Stimulated activated CD4-positive, alpha-beta T cell treated with anti-CD3 and anti-CD28 coated beads, Interleukin-1b, Interleukin-23, amount 100 ng/mL, for 4 hours (primary cell): ENCODE results near the gene ELN.
"Not testable (repeated sequence)": the region's sequence is repeated elsewhere in the genome, so short reads cannot be mapped to it uniquely, and the experiment has no call there.

Source experiments
- DNase-seq, 2 donors: peaks; one replicate each; pipeline ENCODE4 v3.0.0-alpha.2; 2020; ENCODE audit warnings: low read depth in 2 of 2

Gene ELN

DNA sequence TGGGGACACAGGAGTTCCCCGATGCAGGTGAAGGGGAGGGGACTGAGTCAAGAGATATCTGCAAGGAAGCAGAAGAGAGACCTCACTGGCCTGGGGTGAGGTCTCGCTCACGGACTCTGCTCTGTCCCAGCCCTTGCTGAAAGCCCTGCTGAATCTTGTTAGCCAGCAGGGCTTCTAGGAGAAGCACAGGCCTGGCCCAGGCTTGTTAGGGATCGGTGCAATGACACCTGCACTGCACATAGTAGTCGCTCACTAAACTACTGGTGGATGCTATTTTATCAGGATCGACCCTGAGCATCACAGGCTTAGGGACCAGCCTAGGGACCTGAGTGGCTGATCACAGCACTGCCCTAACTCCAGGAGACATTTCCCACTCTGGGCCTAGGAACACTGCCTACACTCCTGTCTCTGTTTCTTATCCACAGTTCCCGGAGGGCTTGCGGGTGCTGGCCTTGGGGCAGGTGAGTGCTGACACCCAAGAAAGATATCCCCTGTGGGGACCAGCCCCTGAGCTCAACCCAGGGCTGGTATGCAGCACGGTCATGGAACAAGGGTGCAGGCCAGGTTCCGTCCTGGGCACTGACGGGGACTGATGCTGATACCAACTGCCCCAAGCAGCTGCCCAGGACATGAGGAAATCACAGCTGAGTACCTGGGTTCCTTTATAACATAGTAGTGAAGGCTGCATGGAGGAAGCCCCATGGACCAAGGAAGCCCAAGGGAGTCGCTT lies 13.0 kb downstream of the ELN start:
- DNase-seq: no peak

DNA sequence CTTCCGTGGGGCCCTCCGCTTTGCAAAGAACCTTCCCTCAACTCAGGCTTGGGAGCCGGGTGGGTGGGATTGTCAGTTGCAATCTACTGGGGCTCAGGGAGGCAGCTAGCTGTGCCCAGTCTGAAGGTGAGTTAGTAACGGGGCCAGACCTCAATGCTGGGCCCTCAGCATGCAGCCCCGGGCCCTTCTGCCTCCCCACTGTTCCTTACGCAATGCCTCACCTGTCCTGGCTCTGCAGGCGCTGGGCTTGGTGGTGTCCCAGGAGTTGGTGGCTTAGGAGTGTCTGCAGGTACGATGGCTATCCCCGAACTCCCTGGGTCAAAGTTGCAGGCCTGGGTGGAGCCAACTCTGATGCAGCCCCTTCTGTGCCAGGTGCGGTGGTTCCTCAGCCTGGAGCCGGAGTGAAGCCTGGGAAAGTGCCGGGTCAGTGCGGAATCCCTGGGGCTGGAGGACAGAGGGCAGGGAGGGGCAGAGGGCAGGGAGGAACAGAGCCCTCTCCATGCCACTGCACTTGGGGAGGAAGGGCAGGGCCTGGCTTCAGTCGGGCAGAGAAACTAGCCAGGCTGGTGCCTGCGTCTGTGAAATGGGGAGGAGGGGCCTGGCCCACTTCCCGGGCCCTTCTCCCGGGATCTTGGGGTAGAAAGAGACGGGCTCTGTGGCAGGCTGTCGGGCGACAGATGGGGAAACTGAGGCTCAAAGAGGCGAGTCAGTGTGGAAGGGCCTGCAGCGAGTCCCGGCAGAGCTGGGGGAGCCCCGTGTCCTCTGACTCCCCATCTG lies 15.0 kb downstream of the ELN start:
- DNase-seq: no peak

DNA sequence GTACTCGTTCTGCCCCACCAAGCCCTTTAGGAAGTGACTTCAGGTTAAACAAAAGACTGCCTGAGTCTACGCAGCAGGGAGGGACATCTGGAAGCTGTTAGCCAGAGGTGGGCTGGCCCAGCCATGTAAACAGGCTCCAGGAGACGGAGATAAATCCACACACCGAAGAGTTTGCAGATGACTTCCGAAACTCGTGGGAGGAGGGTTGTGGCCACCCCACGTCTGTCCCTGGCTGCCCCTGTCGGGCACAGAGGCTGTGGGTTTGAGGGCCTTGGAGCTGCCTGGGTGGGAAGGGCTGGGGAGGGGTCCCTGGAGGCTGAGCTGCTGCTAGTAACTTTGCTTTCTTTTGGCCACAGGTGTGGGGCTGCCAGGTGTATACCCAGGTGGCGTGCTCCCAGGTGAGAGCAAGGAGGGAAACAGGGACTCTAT lies 15.6 kb downstream of the ELN start:
- no peak for DNase-seq

DNA sequence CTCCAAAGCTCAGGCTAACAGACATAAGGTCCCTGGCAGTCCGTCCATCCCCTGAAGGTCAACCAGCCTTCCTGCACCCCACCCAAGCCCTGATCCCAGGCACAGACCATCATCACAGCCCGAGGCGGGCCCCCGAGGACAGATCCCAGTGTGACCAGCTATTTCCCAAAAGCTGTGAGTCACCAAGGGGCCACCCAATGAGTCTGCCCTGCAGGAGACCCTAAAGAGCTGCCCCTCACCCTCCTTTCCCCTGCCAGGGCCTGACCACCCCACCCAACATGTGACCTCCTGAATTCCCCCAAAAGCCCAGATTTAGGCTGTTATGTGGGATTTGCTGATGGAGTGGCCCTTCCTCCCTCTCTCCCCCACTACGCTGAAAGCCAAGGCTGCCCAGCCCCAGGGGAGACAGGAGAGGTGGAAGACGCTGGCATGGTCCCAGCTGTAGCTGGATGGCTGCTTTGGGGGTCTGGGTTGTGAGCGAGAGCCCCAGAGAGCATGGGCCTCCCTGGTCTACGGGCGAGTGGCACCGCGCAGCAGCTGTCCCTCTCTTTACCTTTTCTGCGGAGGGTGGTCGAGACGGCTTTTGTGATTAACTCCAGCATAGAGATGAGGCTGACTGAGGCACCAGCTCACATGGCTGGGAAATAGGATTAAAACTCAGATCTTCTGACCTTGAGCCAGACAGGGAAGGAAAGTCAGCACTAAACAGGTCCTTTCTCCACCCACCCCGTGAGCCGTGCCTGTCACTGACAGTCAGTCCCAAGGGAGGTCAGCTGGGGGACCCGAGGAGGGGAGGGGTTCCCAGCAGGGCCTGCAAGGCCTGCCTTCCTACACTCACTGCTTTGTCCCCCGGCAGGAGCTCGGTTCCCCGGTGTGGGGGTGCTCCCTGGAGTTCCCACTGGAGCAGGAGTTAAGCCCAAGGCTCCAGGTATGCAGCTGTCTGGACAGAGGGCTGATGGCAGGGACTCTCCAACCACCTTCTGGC lies 16.7 kb downstream of the ELN start:
- DNase-seq: no peak

DNA sequence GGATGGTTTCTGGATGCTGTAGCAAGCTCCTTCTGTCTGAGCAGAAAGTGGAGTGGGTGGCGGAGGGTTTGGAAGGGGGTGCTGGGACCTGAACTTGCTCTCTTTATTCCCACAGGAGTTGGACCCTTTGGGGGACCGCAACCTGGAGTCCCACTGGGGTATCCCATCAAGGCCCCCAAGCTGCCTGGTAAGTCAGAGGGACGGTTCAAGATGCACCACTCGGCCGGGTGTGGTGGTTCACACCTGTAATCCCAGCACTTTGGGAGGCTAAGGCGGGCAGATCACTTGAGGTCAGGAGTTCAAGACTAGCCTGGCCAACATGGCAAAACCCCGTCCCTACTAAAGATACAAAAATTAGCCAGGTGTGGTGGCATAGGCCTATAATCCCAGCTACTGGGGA lies 18.6 kb downstream of the ELN start:
- not testable (repeated sequence) for DNase-seq

DNA sequence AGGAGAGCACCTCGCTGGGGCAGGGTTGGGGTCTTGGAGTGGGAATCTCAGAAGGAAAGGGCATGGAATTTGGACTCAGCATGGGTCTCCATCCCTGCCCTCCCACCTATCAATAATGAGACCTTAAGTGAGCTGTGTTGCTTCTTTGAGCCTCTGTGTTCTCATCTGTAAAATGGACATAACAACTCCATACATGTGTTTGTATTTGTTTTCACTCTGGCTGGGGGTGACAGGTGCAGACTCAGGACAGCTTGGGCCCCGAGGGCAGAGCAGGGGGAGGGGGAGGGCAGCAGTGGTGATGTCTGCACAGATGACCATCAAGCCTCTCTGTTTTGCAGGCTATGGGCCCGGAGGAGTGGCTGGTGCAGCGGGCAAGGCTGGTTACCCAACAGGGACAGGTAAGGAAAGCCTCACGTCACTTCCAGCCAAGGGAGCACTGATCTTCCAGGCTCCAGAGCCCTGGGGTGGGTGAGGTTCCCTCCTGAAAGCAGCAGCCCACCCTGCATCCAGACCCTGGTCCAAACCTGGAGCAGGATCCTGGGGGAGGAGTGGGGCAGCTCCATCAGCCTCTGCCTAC lies 19.9 kb downstream of the ELN start:
- no peak for DNase-seq

DNA sequence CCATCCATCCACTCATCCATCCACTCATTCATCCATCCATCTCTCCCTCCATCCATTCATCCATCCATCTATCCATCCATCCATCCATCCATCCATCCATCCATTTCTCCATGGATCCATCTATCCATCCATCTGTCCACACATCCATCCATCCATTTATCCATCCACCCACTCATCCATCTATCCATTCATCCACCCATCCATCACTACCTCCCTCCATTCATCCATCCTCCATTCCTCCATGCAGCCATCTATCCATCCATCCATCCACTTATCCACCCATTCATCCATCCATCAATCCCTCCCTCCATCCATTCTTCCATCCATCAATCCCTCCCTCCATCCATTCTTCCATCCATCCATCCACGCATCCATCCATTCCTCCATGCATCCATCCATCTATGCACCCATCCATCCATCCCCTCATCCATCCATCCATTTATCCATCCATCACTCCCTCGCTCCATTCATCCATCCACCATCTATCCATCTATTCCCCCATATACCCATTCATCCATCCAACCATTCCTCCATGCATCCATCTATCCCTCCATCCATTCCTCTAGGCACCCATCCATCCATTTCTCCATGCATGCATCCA lies 21.1 kb downstream of the ELN start:
- DNase-seq: no peak

DNA sequence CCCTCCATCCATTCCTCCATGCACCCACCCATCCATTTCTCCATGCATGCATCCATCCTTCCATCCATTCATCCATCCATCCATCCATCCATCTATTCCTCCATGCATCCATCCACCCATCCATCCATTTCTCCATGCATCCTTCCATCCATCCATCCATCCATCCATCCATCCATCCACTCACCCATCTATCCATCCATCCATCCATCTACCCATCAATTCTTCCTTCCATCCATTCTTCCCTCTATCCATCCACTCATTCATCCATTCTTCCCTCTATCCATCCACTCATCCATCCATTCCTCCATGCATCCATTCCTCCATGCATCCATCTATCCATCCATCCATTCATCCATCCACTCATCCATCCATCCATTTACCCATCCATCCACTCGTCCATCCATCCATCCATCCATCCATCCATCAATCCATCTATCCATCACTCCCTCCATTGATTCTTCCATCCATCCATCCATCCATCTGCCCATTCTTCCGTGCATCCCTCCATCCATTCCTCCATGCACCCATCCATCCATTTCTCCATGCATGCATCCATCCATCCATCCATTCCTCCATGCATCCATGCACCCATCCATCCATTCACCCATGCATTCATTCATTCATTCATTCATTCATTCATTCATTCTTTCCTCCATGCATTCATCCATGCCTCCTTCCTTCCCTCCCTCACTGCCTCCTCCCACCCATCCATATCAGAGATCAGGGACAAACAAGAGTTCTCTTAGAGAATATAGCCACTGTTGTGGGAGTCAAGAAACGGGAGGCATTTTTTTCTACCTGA lies 22.2 kb downstream of the ELN start:
- no peak for DNase-seq

DNA sequence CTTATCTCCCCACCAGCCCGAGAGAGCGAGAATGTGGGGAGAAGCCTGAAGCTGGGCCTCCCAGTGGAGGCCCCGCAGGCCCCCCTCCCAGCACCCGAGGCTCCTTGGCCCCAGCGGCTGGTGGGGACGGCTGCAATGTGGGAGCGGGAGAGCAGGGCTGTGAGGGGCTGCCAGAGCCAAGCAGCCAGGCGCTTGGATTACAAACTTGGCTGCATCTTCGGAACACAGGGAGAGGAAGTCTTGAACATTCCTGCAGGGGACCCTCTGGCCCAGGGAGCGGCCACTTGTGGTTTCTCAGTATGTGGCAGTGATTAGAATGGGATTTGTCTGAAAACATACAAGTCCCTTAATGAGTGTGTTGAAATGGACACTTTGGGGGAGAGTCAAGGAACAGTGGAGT lies 23.2 kb downstream of the ELN start:
- DNase-seq: no peak

DNA sequence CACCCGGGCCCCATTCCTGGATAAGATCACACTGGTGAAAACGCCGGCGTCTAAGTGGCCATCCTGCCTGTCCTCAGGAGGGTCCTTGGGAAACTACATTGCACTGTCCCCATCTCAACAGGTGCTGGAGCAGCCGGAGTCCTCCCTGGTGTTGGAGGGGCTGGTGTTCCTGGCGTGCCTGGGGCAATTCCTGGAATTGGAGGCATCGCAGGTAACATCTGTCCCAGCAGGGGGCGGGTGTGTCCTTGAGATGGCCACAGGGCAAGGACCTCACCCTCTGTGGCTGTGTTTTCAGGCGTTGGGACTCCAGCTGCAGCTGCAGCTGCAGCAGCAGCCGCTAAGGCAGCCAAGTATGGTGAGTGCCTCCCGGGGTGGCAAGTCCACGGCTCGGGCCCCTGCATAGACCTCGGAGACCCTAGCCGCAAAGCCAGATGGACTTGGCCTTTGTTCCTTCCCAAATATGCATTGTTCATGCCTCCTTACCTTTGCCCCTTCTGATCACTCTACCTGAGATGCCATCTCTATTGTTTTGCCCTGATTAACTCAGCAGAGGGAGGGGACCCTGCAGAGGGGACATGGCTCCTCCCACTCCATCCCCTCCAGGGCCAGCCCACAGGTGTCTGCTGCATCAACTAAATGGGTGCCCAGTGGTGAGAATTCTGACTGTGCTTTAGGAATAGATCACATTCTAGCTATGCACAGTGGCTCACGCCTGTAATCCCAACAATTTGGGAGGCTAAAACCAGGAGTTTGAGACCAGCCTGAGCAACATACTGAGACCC lies 23.8 kb downstream of the ELN start:
- DNase-seq: no peak

DNA sequence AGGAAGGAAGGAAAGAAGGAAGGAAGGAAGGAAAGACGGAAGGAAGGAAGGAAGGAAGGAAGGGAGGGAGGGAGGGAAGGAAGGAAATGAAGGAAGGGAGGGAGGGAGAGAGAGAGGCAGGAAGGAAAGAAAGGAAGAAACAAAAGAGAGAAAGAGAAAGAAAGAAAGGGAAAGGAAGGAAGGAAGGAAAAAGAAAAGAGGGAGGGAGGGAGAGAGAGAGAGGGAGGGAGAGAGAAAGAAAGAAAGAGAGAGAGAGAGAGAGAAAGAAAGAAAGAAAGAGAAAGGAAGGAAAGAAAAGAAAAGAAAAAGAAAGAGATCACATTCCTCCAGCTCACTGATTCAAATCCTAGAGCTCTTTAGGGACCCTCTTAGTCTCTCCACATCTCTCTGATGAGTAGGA lies 24.7 kb downstream of the ELN start:
- no peak for DNase-seq

DNA sequence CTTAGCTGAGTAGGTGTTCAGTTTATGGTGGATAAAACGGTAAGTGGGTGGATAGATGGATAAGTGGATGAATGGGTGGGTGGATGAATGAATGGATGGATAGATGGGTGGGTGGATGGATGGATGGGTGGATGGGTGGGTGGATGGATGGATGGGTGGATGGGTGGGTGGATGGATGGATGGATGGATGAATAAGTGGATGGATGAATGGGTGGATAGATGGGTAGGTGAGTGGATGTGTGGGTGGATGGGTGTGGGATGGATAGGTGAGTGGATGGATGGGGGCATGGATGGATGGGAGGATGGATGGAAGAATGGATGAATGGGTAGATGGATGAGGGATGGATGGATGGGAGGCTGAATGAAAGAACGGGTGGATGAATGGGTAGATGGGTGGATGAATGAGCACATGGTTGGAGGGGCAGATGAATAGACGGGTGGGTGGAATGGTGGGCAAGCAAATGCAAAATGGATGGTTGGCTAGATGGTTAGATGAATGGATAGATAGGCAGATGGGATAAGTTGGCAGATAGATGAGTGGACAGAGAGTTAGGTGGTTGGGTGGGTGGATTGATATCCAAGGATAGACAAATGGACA lies 25.7 kb downstream of the ELN start:
- no peak for DNase-seq

DNA sequence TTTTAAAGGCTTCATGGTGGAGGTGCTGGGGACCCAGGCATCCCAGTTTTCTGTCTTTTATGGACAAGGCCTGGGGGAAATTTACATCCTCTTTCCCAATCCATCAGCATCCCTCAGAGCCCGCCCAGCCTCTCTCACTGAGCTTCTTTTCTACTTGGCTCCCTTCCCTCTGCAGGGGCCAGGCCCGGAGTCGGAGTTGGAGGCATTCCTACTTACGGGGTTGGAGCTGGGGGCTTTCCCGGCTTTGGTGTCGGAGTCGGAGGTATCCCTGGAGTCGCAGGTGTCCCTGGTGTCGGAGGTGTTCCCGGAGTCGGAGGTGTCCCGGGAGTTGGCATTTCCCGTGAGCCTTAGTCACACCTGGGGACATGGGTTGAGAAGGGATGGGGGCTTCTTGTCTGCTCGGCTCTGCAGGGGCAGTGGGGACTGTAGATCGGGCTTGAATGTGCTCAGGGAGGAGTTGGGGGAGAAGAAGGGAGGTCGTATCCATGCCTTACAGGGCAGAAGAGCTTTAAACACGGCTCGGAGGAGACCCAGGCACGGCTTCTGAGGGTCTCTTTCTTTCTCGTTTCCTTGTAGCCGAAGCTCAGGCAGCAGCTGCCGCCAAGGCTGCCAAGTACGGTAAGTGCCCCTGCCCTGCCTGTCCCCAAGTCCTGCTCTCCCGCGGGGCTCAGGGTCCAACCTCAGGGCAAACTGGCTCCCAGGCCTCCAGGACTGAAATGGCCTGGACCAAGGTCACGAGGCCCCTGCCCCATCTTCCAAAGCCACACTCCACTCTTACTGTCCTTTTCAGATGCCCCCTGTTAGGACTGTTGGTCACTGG lies 28.3 kb downstream of the ELN start:
- no peak for DNase-seq

DNA sequence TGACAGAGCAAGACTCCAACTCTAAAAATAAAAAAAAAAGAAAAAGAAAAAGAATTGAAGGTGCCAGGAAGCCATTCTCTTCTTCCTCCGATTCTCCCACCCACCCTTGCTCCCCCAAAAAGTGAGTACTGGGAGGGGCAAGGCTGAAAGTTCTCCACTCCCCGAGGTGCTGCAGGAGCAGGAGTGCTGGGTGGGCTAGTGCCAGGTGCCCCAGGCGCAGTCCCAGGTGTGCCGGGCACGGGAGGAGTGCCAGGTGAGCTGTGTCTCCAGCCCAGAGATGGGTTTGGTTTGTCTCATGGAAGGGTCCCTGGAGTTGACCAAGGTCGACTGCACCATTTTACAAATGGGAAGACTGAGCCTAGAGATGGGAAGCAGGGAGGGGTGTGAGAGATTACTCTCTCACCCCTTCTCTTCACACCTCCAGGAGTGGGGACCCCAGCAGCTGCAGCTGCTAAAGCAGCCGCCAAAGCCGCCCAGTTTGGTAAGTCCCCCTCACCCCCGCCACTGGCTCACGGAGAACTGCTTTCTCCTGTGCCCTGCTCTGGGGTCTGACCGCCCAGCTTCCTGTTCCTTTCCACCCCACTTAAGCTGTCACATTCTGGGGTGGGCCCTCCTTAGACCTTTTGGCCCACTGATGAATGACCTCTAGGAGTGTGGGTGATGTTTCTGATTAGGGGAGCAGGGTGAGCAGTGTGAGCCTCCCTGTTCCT lies 29.4 kb downstream of the ELN start:
- DNase-seq: no peak

DNA sequence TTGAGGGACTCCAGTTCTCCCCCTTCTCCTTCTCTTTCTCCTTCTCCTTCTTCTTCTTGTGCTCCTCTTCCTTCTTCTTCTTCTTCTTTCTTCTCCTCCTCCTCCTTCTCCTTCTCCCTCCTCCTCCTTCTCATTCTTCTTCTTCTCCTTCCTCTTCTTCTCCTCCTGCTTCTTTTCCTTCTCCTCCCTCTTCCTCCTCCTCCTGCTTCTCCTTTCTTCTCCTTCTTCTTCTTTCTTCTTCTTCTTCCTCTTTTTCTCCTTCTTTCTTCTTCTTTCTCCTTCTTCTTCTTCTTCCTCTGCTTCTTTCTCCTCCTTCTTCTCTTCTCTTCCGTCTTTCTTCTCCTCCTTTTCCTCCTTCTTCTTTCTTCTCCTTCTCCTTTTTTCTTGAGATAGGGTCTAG lies 30.0 kb downstream of the ELN start:
- DNase-seq: no peak

DNA sequence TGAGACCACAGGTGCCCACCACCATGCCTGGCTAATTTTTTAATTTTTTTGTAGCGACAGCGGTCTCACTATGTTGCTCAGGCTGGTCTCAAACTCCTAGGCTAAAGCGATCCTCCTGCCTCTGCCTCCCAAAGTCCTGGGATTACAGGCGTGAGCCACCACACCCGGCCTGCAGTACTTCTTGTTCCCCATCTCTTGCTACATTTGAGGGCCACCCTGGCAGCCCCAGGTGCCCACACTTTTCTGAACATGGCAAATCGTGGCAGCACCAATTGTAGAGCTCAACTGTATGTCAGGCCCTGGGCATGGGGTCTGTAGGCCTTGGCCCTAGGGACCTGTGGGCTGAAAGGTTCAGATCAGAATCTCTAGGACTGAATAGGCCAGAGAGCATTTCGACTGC lies 30.5 kb downstream of the ELN start:
- no peak for DNase-seq

DNA sequence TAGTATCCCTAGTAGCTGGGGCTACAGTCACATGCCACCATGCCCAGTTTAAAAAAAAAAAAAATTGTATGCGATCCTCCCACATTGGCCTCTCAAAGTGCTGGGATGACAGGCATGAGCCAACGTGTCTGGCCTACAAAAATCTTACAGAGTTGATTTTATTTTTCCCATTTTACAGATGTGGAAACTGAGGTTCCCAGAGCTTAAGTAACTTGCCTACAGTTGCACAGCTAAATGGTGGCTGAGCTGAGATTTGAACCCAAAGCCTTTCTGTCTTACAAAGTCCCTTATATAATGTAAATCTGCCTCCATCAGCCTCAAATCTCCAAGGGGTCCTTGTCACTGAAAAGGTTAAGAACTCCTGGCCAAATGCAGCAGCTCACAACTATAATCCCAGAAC lies 31.1 kb downstream of the ELN start:
- DNase-seq: no peak
